ENCODE measurements around the gene MEIKIN.

MEIKIN gene

DNA sequence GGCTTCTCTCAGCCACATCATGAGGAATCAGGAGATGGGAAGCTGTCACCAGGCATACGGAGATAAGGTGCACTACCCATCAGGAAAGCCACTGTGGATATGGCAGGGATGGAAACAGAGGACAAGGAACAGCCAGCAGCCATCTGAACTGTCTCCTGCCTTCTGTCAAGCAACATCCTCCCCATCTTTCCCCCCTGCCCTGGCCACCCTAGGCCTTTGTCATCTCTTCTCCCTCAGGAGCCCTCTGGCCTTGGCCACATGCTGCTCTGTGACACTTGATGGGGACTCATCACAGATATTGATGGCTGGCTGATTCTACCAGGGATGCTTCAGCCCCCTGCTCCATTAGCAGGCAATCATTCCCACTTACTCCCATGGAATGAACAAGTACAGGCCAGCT is 21.1 kb upstream of the MEIKIN start:
- TF ChIP-seq, protein P1, sequence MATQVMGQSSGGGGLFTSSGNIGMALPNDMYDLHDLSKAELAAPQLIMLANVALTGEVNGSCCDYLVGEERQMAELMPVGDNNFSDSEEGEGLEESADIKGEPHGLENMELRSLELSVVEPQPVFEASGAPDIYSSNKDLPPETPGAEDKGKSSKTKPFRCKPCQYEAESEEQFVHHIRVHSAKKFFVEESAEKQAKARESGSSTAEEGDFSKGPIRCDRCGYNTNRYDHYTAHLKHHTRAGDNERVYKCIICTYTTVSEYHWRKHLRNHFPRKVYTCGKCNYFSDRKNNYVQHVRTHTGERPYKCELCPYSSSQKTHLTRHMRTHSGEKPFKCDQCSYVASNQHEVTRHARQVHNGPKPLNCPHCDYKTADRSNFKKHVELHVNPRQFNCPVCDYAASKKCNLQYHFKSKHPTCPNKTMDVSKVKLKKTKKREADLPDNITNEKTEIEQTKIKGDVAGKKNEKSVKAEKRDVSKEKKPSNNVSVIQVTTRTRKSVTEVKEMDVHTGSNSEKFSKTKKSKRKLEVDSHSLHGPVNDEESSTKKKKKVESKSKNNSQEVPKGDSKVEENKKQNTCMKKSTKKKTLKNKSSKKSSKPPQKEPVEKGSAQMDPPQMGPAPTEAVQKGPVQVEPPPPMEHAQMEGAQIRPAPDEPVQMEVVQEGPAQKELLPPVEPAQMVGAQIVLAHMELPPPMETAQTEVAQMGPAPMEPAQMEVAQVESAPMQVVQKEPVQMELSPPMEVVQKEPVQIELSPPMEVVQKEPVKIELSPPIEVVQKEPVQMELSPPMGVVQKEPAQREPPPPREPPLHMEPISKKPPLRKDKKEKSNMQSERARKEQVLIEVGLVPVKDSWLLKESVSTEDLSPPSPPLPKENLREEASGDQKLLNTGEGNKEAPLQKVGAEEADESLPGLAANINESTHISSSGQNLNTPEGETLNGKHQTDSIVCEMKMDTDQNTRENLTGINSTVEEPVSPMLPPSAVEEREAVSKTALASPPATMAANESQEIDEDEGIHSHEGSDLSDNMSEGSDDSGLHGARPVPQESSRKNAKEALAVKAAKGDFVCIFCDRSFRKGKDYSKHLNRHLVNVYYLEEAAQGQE (IDR thresholded peaks at IDR 0.05; ENCODE audit: insufficient read depth in 1 of 2, low read depth in 2 of 2, low read length in 2 of 2) = no peak
- TF ChIP-seq POLR2AphosphoS5 (IDR thresholded peaks at IDR 0.05; ENCODE audit: low read depth, low read length) (no peak), SIN3A (IDR thresholded peaks at IDR 0.05; ENCODE audit: borderline replicate concordance, insufficient read depth, low read length) (no peak), FOXP2 (optimal IDR thresholded peaks at IDR 0.05; ENCODE audit: borderline replicate concordance, extremely low read depth, extremely low read length, insufficient read depth) (no peak), TAF1 (IDR thresholded peaks at IDR 0.05; ENCODE audit: borderline replicate concordance, insufficient read depth, low read length) (no peak)

DNA sequence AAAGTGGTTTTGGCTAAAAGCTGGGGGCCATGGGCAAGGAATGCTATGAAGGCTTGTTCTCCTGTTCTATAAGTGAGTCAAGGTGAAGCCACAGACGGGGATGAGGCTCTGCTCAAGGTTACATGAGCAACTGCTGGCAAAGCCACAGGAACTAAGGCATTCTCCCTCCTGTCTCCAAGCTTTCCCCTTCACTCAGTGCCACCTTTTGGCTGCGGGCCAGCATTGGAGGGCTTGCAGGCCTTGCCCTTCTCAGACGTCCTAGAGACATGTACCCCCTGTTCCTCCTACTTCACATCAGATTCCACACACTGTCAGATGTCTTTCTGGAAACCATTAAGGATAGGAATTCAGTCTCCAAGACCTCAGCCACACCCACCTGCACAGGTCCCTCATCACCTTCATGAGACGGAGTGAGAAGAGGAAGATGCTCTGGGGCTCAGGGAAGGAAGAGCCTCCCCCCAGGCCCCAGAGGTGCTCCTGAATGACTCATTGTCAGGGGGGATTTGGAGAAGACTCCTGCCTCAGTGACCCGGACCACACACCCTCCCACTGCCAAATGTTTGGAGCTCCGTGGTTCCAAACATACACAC is 20.5 kb upstream of the MEIKIN start:
- TF ChIP-seq SIN3A (IDR thresholded peaks at IDR 0.05; ENCODE audit: borderline replicate concordance, insufficient read depth, low read length) = no peak
- no peak for TF ChIP-seq POLR2AphosphoS5 (IDR thresholded peaks at IDR 0.05; ENCODE audit: low read depth, low read length)
- TF ChIP-seq TAF1 (IDR thresholded peaks at IDR 0.05; ENCODE audit: borderline replicate concordance, insufficient read depth, low read length) = no peak
- no peak for TF ChIP-seq FOXP2 (optimal IDR thresholded peaks at IDR 0.05; ENCODE audit: borderline replicate concordance, extremely low read depth, extremely low read length, insufficient read depth)
- TF ChIP-seq, protein P1 (IDR thresholded peaks at IDR 0.05; ENCODE audit: insufficient read depth in 1 of 2, low read depth in 2 of 2, low read length in 2 of 2) = no peak

DNA sequence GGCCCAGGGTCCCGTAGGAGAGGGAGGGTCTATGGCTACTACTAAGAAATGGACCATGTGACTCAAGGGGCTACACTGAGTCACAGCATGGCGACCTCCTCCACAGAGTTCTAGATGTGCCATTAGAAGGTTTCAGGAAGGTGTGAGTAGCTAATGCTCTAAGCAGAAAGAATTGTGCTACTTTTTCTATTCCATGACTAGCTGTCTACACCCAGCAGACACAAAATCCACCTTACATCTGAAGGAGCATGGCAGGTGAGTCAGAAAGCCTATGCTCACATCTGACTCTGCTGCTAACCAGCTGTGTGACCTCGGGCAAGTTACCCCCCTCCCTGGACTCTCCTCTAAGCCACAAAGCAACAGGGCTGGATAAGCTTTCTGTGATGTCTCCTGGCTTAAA is 14.4 kb upstream of the MEIKIN start:
- no peak for TF ChIP-seq TAF1 (IDR thresholded peaks at IDR 0.05; ENCODE audit: borderline replicate concordance, insufficient read depth, low read length)
- TF ChIP-seq, protein P1 (IDR thresholded peaks at IDR 0.05; ENCODE audit: insufficient read depth in 1 of 2, low read depth in 2 of 2, low read length in 2 of 2) = no peak
- TF ChIP-seq POLR2AphosphoS5 (IDR thresholded peaks at IDR 0.05; ENCODE audit: low read depth, low read length) = no peak
- TF ChIP-seq SIN3A (IDR thresholded peaks at IDR 0.05; ENCODE audit: borderline replicate concordance, insufficient read depth, low read length) = no peak
- TF ChIP-seq FOXP2 (optimal IDR thresholded peaks at IDR 0.05; ENCODE audit: borderline replicate concordance, extremely low read depth, extremely low read length, insufficient read depth) = no peak

DNA sequence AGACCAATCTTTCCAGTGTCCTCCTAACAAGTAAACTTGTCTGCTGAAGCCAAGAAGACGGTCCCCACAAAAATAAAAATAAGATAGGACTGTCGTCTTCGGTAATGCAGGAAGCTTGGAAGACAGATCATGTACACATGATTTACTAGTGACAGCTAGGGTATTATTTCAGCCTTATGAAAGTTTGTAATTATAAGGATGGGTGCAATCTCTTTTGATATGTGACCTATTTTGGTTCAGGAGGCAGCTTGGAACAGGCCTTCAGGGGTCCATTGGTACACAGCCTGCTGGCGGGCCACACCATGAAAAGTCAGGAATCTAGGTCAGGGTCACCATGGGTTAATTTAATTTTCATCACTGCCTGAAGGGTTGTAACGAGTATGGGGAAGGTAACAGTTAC is 13.7 kb upstream of the MEIKIN start:
- TF ChIP-seq SIN3A (IDR thresholded peaks at IDR 0.05; ENCODE audit: borderline replicate concordance, insufficient read depth, low read length) (no peak), FOXP2 (optimal IDR thresholded peaks at IDR 0.05; ENCODE audit: borderline replicate concordance, extremely low read depth, extremely low read length, insufficient read depth) (no peak), POLR2AphosphoS5 (IDR thresholded peaks at IDR 0.05; ENCODE audit: low read depth, low read length) (no peak), TAF1 (IDR thresholded peaks at IDR 0.05; ENCODE audit: borderline replicate concordance, insufficient read depth, low read length) (no peak)
- TF ChIP-seq, protein P1 (IDR thresholded peaks at IDR 0.05; ENCODE audit: insufficient read depth in 1 of 2, low read depth in 2 of 2, low read length in 2 of 2) = no peak
